A172 (cell line): ENCODE measurements around the gene PLOD1. TPM values are rescaled to one million over a fixed set of nuclear protein-coding genes. Genes with fewer than 3 reads are reported as not detected.
"Not testable (repeated sequence)": the region's sequence is repeated elsewhere in the genome, so short reads cannot be mapped to it uniquely, and the experiment has no call there.

ENCODE experiments used
- DNase-seq: peaks from one replicate; pipeline ENCODE4 v3.0.0-alpha.2; 2015; ENCODE audit warnings: low spot score
- total RNA-seq: library from RNA; depleted of rRNA; stranded (reverse); fragments of >200 nt; shearing (Covaris generic); gene quantifications from 2 replicates; pipeline ENCODE4 v1.2.3, GENCODE V29; 2014

The PLOD1 gene
- total RNA-seq, 1 experiment from 2014 or later, result 58.0 TPM

DNA sequence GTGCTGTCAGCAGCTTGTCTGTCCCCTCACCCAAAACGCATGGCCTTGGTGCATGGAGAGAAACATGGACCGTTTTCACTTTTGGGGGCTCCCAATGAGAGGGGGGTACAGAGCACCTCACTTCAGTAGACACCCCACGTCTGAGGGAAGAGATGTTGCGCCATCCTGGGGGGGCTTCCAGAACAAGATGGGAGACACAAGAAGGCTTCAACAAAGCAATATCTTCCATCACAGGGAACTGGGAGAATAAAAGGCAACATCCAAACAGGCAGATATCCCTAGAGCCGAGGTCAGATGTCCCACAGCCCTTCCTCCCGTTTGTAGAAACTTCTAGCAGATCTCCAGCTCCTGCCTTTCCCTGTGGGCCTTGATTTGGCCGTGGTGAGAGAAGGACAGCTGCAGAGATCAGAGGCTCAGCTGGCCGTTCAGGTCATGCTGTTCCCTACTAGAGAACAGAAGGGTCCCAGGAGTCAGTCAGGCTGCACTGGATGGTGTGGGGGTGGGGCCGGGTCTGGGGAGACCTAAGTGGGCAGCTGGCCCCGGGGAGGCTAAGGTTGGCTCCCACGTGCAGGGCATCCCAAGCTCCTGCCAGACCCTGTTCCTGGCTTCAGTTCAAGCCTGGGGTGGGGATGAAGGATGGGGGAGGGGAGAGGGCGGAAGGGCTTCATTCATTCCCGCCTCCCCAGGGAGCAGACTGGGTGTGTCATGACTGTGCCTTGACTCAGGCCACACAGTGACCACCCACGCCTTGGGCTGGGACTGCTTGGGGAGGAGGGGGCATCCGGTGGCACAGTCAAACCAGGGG is 4.4 kb downstream of the PLOD1 start:
- no peak for DNase-seq

DNA sequence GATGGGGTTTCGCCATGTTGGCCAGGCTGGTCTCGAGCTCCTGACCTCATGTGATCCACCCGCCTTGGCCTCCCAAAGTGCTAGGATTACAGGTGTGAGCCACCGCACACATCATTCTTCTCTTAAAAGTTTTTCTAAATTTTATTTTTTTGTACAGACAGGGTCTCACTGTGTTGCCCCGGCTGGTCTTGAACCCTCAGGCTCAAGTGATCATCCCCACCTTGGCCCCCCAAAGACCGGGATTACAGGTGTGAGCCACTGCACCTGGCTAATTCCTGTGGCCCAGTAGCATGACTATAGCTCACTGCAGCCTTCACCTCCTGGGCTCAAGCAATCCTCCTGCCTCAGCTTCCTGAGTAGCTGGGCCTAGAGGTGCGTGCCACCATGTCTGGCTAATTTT is 5.3 kb downstream of the PLOD1 start:
- DNase-seq, result not testable (repeated sequence)

DNA sequence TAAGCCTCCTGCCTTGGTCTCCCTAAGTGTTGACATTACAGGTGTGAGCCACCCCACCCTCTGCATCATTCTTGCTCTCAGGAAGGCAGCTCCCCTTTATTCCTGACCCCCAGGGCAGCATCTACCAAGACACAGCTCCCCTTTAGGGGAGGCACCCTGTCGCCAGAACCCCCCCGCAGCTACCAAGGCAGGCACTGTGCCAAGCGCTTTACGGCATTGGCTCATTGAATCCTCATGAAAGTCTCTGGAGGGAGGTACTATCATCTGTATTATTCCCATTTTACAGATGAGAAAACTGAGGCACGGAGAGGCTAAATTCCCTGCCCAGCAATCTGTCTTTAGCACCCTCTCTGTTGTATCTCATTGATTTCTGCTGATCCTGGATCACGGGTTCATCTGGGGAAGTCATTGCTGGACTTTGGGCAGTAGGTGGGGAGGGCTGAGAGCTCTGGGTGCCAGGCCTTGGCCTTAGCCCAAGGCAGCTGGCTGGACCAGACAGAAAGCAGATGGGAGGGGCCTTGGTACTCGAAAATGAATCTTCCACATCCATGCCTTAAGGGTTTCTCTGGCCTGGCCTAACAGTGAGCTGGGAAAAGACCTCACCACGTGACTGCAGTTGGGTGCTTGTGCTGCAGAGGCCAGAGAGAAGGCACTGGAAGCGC is 5.9 kb downstream of the PLOD1 start:
- no peak for DNase-seq

DNA sequence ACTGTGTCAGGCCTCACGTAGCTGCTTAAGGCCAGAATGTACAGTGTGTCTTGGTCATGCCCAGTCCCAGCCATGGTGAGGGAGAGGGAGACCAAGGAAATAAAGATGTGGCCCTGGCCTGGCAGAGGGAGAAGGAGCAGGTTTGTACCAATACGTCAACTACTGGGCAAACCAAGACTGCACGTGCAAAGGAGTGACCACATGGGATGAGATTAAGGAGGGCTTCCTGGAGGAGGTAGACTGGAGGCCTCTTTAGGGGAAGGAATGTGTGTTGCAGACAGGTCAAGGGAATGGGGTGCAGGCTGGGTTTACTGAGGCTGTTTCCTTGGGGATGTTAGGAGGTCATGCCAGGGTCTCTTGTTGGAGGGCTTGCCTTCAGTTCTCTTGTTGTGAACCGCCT is 7.8 kb downstream of the PLOD1 start:
- no peak for DNase-seq

DNA sequence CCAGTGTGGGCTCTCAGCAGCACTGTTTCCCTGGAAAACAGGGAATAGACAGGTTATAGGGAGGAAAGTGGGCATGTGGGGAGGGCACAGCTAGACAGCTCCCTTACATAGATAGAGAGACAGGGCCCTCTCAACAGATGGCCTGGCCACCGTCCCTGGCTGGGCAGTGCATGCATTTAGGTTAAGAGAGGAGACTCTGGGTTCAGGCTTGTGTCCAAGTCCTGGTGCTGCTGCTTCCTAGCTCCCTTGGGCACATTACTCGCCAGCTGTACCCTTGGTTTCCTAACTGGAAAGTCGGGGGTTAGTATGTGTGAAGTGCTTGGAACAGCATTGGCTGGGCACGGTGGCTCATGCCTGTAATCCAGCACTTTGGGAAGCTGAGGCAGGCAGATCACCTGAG is 9.1 kb downstream of the PLOD1 start:
- no peak for DNase-seq

DNA sequence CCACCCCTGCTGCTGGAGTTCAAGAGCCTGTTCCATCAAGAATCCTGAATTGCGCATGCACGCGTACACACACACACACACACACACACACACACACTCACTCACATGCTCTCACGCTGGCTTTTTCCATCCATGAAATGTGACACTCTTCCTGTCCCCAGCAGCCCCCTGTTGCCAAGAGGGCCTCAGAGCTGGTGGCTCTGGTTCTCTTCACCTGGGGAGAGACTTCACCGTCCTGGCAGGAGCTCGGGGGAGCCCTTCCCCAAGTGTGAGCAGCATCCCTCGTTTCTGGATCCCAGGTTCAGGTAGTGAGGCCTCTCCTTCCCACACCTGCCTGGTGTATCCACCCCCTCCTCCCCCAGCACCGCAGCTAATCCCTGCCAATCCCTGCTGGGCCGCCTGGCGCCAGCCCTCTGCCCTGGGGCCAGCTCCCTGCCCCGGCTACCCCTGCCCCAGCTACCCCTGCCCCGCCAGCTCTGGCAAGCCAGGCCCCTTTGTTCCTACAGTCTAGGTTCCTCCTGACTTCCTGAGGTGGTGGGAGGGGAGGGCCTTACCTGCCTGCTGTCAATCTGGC is 9.9 kb downstream of the PLOD1 start:
- DNase-seq, result no peak

DNA sequence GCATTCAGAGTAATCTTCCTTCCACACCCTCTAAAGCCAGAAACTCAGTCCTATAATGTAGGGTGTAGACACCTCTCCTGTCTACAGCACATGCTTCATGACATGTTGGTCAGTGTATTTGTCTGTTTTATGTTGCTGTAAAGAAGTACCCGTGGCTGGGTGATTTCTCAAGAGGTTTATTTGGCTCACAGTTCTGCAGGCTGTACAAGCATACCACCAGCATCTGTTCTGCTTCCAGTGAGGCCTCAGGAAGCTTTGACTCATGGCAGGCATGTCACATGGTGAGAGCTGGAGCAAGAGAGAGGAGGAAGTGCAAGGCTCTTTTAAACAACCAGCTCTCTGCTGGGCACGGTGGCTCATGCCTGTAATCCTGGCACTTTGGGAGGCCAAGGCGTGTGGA is 12.1 kb downstream of the PLOD1 start:
- DNase-seq, result no peak

DNA sequence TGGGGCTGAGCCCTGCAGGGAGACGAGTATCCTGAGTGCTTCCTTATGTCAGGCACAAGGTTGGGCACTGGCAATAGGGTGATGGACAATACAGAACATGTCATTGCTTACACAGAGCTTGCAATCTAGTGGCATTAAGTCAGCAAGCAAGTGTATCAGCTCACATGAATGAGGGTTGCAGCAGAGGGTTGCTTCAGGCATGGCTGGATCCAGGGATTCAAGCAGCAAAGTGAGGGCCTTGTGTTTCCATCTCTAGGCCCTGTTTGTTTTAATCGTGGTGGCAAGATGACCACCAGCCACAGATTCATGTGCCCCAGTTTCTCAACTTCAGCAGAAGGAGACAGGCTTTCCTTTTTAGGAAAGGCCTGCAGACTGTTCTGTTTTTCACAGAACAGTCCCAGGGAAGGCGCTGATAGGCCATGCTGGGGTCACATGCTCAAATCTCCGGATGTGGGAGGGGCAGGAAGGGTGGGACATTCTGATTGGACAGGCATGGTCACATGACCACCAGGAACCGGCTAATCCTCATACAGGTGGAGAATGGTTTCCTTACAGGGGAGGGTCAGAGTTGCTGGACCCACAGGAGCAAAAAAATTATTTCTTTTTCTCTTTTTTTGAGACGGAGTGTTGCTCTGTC is 14.4 kb downstream of the PLOD1 start:
- DNase-seq, result no peak

DNA sequence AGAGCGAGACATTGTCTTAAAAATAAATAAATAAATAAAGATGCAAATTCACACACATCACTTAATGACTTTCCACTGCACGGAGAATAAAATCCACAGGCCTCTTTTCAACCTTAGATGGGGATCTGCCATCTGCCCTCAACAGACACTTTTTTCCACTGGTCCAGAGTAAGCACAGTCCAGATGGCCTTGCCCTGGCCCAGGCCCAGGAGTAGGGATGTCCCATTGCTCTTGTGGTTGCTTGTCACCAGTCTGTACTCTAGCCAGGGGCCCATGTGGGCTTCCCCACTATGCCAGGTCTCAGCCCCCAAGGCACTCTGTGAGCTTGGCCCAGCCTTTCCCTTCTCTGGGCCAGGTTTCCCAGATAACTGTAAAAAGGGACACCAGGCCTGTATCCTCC is 17.4 kb downstream of the PLOD1 start:
- DNase-seq, result no peak

DNA sequence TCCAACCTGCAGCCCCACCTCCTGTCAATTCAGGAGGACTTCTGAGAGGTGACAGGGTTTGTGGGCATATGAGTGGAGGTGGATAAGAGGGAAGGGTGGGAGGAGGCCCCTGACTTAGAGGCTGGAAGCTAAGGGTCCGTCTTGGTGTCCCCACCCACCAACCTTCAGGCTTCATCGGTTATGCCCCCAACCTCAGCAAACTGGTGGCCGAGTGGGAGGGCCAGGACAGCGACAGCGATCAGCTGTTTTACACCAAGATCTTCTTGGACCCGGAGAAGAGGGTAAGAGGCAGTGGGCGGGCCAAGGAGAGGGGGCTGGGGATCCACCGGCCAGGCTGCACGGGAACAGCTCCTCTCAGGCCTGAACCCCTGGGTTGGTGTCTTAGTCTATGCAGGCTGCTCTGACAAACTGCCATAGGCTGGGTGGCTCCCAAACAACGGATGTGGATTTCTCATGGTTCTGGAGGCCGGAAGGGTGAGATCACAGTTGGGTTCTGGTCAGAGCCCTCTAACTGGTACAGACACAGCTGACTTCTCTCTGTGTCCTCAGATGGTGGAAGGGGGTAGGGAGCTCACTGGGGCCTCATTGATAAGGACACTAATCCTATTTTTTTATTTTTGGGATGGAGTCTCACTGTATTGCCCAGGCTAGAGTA is 18.1 kb downstream of the PLOD1 start:
- DNase-seq, result no peak

DNA sequence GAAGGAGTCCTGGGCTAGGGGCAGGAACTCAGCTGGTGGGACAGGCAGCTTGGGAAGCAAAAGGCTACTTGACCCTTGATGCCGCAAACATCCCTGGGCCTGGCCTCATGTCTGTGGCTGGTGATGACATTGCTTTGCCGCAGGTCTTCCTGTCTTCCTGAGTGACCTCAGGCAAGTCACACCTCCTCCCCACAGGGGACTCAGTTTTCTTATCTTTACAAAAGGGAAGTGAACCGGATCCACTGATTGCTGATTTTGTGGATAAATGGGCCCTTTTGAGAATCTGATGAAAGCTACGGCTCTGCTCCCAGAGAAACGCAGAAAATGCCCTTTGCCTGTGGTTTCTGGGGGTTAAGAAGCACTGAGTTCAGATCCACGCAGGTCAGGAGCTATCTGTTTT is 20.7 kb downstream of the PLOD1 start:
- no peak for DNase-seq

DNA sequence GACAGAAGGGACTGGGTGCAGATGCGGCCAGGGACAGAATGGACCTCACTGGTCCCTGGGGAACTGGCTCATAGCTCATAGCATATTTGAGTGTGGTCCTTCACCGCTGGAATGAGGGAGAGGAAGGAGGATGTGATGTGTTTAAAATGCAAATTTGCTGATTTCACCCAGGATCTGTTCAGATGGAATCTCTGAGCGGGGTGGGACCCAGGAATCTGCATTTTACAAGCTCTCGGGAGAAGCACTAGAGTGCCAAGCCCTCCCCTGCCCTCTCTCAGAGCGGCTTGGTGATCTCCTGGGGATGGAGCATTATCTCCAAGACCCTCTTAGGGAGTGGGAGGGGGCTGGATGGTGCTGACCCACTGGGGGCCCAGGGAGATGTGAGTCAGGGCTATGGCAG is 22.9 kb downstream of the PLOD1 start:
- no peak for DNase-seq

DNA sequence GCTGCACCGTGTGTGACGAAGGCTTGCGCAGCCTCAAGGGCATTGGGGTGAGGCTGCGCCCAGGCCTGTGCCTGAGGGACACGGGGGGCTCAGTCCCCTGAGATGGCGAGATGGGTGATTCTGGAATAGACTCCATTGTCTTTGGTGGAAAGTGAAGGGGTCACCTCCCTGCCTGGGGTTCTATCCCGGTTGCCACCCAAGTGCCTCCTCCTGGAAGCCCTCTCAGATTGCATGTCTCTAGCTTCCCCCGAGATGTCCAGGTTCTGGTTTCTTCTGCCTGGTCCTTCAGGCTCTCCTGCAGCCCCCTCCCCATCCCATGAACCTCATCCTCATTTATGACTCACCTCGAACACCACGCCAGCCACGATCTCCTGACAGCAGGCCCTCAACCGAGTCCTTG is 23.4 kb downstream of the PLOD1 start:
- no peak for DNase-seq

DNA sequence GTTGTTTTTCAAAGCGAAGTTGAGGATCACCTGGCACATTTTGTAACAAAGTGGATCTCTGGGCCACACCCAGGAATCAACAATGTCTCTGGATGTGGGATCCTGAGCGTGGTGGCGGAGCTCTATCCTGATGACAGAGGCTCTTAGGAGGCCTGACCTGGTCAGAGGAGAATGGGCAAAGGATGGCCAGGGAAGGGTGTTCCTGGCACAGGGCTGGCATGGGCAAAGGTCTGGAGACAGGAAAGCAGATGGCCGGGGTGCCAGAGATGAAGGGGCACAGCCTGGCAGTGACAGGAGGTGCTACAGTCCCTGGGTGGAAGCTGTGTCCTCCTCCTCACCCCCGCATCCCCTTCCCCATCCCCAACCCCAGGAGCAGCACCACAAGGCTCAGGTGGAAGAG is 25.8 kb downstream of the PLOD1 start:
- DNase-seq, result no peak

DNA sequence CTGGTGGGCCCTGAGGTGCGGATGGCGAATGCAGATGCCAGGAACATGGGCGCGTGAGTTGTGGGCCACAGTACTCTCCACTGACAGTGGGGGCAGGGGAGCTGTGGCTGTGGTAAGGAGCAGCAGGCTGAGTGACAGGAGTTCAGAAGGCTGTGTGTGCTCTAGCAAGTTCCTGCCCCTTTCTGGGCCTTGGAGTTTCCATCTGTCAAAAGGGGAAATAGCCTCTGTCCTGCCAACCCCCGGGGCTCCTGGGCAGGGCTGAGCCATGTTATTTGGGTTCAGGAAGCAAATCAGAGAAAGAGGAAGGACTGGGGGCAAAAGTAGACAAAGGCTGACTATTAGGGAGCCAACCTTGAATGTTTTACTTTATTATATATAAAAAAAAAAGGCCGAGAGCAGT is 26.2 kb downstream of the PLOD1 start:
- no peak for DNase-seq

DNA sequence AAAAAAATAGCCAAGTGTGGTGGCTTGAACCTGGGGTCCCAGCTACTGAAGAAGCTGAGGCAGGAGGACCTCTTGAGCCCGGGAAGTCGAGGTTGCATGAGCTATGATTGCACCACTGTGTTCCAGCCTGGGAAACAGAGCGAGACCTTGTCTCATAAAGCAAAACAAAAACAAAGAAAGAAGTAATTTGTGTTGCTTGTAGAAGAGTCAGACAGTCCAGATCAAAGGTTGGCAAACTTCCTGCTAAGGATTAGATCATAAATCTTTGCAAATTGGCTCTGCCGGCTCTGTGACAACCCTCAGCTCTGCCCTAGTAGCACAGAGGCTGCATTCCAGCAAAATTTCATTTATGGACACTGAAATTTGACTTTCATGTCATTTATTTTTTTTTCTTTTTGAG is 26.7 kb downstream of the PLOD1 start:
- DNase-seq, result peak; percentile 55

DNA sequence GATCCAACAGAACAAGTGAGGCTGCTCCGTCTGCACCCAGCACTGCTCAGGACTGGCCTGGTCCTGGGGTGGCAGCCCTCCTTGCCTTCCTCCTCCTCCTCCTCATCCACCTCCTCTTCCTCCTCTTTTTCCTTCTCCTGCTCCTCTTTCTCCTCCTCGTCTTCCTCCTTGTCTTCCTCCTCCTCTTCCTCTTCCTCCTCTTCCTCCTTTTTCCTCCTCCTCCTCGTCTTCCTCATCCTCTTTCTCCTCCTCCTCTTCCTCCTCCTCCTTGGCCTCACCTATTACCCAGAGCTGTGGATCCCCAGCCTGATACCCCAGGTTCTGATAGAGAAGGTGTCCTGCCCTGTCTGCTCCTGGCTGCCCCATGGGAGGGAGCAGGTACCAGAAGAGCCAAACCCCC is 29.1 kb downstream of the PLOD1 start:
- no peak for DNase-seq

DNA sequence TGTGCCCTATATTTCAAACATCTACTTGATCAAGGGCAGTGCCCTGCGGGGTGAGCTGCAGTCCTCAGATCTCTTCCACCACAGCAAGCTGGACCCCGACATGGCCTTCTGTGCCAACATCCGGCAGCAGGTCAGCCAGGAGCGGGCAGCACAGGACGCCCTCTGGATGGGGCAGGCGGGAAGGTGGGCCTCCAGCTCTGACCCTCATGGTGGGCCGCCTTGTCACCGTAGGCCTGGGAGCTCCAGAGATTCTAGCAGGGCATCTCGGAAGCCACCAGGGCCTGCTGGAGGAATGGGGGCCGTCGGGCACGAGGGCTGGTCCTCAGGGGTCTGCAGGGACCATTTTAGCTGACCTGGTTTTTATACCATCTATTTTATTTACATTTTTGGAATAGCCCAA is 30.1 kb downstream of the PLOD1 start:
- DNase-seq, result no peak

DNA sequence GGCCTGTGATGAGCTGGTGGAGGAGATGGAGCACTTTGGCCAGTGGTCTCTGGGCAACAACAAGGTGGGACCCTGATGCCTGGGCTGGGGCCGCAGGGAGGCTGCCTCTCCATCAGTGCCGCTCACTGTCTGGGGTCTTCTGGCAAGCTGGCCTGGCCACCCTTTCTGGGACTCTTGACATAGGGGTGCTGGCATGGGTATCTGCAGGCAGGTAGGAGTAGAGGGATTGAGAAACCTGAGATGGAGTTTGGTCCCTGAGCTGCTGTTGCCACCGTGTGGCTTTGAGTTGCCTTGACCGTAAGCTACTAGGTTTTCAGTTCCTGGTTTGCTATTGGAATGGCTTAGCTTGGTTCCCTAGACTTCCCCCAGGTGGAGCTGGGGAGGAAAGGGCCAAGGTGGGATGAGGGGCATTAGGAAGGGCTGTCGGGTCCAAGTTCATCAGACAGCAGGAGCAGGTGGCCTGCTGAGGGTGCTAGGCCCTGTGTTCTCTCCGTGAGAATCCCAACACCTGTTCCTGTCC is 32.6 kb downstream of the PLOD1 start:
- peak; percentile 37 for DNase-seq

DNA sequence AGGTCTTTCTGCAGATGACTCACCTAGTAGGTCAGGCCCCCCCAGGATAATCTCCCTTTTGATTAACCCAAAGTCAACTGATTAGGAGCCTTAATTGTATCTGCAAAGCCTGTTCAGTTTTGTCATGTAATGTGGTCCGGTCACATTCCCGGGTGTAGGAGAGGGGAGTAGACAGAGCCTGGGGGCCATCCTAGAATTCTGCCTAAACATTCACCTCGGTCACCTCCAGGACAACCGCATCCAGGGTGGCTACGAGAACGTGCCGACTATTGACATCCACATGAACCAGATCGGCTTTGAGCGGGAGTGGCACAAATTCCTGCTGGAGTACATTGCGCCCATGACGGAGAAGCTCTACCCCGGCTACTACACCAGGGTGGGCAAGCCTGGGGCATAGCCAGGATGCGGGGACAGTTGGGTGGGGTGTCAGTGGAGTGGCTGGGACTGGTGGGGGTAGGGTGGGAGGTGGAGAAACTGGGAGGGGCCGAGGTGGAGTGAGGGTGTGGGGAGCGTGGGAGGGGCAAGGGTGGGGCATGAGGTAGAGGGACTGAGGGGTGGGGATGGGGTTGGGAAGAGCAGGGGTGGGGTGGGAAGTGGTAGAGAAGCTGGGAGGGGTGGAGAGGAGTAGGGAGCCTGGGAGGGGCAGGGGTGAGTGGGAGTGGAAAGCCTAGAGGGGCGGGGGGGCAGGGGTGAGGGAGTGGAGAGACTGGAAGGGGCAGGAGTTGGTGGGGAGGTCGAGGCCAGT is 36.1 kb downstream of the PLOD1 start:
- DNase-seq, result no peak

DNA sequence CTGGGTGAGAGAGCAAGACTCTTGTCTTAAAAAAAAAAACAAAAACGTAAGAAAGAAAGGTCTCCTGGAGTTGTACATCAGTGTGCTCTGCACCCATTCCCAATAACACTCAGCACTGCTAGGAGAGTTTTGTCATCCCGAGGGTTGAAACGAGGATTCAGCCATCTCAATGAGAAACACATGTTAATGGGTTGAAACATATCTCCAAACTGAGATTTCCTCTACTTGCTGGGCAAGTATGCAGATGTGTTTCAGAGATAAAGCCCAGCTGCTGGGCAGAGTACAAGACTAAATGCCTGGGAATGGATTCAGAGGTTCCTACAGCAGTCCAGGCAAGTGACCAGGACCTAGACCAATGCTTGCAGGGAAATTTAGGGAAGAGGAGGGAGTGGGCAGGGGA is 43.1 kb downstream of the PLOD1 start:
- no peak for DNase-seq
